GM12873 (cell line): ENCODE results near the gene MICAL3.

ENCODE experiments used
- TF ChIP-seq, protein P1 (sequence below): IDR thresholded peaks from 2 replicates; pipeline ENCODE4 v1.5.1; 2012; ENCODE audit warnings: low read depth, mild to moderate bottlenecking, moderate library complexity, low read length, control low read depth; ENCODE audit not compliant: insufficient read depth; ENCODE audit errors: missing control alignments

Gene MICAL3

GRCh38 chr22:18067548-18068341 lies 43.4 kb upstream of the MICAL3 start:
- TF ChIP-seq, protein P1, sequence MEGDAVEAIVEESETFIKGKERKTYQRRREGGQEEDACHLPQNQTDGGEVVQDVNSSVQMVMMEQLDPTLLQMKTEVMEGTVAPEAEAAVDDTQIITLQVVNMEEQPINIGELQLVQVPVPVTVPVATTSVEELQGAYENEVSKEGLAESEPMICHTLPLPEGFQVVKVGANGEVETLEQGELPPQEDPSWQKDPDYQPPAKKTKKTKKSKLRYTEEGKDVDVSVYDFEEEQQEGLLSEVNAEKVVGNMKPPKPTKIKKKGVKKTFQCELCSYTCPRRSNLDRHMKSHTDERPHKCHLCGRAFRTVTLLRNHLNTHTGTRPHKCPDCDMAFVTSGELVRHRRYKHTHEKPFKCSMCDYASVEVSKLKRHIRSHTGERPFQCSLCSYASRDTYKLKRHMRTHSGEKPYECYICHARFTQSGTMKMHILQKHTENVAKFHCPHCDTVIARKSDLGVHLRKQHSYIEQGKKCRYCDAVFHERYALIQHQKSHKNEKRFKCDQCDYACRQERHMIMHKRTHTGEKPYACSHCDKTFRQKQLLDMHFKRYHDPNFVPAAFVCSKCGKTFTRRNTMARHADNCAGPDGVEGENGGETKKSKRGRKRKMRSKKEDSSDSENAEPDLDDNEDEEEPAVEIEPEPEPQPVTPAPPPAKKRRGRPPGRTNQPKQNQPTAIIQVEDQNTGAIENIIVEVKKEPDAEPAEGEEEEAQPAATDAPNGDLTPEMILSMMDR = no peak

DNA sequence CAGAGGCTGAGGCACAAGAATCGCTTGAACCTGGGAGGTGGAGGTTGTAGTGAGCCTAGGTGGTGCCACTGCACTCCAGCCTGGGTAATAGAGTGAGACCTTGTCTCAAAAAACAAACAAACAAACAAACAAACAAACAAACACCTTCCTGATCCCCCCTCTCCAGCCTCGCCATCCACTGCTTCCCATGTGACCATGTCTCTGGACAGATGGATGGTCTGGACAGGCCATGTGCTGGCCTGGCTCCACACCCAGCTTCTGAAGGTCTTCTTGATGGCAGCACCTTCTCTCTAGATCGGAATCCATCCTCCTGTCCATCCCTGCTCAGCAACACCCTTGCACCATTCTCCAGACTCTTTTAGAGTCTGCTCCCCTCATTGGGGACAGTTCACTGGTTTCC lies 42.8 kb upstream of the MICAL3 start:
- TF ChIP-seq, protein P1 = no peak

DNA sequence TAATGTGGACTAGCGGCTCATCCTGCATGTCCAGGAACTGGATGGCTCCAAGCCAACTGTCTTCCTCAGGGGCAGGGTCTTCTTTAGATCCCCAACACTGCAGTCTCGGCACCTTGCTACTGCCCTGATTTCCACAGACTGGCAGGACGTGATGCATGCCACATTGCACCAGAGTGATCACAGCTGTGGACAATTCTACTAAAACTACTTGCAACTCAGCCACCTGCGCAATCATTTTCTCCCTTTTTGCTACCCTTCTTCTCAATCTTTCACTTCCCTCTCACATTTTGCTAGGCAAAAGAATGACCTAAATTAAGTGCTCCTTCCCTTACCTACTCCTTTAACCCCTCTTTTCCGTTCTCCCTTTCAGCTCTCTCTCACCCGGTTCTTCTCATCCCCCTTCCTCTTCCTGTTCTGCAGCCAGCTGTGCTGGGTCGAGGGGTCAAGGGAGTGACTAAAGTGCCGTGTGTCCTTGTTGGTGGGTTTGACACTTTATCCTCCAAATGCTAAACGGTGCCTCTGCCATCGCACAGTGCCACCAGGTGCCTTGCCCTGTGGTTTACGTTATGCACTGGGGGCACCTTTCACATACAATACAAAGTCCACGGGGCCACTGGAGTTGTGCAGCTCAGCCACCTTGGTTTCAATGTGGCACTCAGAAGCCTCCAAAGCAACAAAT lies 42.0 kb upstream of the MICAL3 start:
- TF ChIP-seq, protein P1 = no peak

DNA sequence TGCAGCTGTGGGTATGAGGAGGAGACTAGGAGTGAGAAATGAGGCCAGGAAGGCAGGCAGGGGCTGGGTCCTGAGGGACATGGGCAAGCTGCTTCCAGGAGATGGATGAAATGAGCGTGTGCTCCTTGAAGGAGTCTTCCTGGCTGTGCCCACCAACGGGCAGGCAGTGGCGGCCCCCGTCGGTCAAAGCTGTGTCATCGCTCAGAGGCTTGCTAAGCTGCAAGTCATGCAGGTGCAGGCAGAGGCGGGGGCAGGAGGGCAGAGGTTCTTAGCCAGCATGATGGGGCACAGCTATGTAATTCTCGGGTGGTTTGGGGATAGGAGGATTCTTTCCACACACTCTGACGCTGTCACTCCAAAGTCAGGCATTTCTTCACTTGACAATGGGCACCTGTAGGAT lies 40.9 kb upstream of the MICAL3 start:
- TF ChIP-seq, protein P1 = no peak

DNA sequence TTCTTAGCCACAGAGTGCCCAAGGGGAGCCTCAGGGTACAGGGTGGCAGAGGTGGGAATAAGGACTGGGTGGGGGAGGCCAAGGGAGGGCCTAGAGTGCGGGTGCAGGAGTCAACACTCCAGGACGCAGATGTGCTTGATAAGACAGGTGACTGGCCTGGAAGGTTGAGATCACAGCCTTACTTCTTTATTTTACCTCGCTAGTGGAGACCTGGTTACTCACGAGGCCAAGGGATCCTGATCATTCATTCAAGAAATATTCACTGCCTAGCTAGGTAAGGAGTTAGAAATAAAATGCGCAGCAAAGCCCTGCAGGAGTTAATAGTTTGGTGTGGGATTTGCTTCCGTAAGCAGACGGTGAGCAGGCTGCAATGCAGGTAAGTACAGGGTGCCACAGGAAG lies 40.3 kb upstream of the MICAL3 start:
- TF ChIP-seq, protein P1 = no peak

DNA sequence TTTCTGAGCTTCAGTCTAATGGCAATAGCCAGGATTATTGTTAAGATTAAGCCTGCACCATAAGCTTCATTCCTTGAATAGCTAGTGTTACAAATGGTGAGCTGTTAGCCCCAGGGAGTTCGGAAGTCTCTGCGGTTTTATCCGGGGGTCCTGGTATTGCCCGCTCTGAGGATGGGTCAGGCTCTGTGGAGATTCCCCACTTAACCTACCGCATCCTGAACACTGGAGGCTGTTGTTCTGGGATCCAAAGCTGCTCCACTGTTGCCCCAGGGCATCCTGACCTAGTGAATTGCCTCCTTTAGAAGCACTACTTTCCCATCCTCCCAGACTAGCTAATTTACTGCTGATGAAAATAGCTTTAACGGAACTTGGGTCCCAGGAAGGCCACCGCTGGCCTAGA lies 38.9 kb upstream of the MICAL3 start:
- TF ChIP-seq, protein P1 = no peak

DNA sequence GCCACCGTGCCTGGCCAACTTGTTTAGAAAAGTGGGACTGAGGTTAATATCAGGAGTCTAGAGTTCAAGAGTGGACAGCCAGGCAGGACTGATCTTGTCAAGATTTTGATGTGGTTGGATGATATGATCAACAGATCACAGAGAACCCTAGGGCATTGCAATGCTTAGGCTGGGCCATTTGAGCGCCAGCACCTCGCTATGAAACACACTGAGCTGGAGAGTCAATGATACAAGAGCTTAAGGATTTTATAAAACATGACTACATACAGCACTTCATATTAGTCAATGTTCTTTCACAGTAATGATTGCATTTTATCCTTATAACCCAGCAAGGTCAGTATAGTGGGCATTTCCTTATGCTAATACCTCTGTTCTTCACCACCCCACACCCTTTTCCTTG lies 38.1 kb upstream of the MICAL3 start:
- TF ChIP-seq, protein P1 = no peak
